ENCODE measurements around the gene GNG12. TPM values are rescaled to one million over a fixed set of nuclear protein-coding genes. Genes with fewer than 3 reads are reported as not detected.

Gene GNG12
- total RNA-seq, 1 donor = 455 TPM

DNA sequence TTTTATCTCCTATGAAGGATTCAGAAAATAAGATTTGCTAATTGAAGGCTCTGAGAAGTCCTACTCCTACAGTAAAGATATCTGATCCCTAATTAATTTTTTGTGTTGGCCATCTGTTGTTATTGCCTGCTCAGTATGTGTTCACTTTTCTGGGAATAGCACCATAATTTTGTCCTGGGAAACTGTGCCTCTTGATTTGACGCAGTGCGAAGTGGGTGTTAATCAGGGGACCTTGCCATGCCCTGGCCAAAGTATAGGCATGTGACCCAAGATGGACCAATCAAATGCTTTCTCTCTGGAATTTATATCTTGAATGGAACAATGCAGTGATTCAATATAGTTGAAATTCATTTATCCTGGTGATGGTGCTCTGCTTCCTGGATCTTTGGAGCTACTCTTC lies 30.4 kb upstream of the GNG12 start:
- DNase-seq (ENCODE audit: low read depth) = no peak
- TF ChIP-seq, protein P1, sequence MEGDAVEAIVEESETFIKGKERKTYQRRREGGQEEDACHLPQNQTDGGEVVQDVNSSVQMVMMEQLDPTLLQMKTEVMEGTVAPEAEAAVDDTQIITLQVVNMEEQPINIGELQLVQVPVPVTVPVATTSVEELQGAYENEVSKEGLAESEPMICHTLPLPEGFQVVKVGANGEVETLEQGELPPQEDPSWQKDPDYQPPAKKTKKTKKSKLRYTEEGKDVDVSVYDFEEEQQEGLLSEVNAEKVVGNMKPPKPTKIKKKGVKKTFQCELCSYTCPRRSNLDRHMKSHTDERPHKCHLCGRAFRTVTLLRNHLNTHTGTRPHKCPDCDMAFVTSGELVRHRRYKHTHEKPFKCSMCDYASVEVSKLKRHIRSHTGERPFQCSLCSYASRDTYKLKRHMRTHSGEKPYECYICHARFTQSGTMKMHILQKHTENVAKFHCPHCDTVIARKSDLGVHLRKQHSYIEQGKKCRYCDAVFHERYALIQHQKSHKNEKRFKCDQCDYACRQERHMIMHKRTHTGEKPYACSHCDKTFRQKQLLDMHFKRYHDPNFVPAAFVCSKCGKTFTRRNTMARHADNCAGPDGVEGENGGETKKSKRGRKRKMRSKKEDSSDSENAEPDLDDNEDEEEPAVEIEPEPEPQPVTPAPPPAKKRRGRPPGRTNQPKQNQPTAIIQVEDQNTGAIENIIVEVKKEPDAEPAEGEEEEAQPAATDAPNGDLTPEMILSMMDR (IDR thresholded peaks at IDR 0.05; ENCODE audit: insufficient read depth, low read length) = no peak

DNA sequence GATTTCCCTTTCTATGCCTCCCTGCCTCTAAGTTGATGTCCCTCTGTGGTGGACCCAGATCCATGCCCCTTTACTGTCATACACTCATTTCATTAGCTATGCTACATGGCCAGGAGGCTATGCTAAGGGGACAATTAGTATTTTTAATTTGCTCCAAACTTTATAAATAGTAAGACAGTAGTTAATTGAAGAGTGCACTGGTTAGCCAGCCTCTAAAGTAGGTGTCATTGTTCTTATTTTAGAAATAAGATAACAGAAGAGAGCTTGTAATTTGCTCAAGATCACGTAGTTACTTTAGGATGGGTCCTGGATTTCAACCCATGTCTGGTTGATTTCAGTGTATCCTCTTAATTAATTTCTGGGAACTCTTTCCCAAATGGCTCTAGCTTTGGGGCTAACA lies 29.4 kb upstream of the GNG12 start:
- H3K4me3 ChIP-seq (ENCODE audit: low read depth, low read length) = no peak overlapping the region
- no peak for DNase-seq (ENCODE audit: low read depth)
- TF ChIP-seq, protein P1 (IDR thresholded peaks at IDR 0.05; ENCODE audit: insufficient read depth, low read length) = no peak

More for the DNA sequence above, 30.4 kb upstream of the GNG12 start:
- no peak overlapping the region for H3K4me3 ChIP-seq (ENCODE audit: low read depth, low read length)

DNA sequence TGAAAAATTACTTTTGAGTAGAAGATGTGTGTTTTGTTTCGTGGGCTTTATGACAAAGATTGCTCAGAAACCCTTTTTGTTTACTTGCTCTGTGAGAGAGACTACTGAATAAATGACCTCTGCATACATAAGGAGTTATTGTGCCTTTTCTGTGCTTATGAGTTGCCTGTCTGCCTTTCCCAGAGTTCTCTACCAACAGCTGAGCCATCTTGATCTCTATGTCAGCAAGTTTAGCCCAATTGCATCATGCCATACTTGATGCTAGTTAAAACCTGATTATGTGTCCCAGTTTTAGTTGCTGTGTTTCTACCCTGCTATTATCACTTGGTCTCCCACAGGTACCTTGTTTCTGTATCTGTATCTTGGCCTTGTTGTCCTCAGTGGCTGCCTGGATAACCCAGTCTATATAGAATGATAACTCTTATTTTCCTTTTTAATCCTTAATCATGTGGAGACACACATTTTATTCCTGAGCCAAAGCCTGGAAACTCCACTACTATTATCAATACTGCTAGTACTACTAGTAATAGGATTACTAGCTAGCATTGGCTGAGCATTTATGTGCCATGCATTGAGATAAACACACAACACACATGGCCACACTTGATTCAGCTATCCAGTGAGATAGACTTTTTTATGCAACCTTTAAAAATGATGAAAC lies 28.7 kb upstream of the GNG12 start:
- no peak for DNase-seq (ENCODE audit: low read depth)
- TF ChIP-seq, protein P1 (IDR thresholded peaks at IDR 0.05; ENCODE audit: insufficient read depth, low read length) = no peak
- no peak overlapping the region for H3K4me3 ChIP-seq (ENCODE audit: low read depth, low read length)

DNA sequence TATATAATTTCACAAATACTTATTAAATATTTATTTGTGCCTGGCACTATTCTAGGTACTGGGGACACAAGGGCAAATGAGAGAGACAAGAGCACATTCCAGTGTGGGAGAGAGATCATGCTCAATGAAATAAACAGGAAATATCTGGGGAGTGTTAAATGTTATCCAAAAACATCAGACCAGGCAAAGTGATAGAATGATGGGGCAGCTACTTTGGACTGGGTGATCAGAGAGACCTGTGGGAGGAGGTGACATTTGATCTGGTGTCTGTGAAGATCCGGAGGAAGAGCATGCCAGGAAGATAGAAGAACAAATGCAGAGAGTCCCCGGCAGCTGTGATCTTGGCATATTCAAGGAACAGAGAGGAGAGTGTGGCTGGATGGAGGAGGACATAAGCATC lies 27.5 kb upstream of the GNG12 start:
- no peak overlapping the region for H3K4me3 ChIP-seq (ENCODE audit: low read depth, low read length)
- TF ChIP-seq, protein P1 (IDR thresholded peaks at IDR 0.05; ENCODE audit: insufficient read depth, low read length) = no peak

DNA sequence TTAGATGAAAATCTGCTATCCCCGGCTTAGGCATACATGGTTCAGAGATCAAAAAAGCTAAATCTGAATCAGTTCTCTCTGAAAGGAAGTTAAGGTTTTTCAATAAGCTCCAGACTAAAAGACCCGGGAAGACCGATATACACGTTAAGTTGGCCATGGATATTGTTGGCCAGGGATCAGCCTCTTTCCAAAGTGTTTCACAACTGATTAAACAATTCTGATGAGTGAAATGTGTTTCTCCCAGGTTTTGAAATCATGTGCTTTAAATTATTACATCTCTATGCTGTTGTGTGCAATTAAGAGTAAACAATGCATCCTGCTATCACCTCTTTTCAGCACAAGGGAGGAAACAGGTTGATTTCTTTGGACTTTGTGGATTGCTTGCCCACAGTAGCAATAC lies 23.7 kb upstream of the GNG12 start:
- TF ChIP-seq, protein P1 (IDR thresholded peaks at IDR 0.05; ENCODE audit: insufficient read depth, low read length) = no peak
- no peak for DNase-seq (ENCODE audit: low read depth)
- no peak overlapping the region for H3K4me3 ChIP-seq (ENCODE audit: low read depth, low read length)

More for the DNA sequence above, 27.5 kb upstream of the GNG12 start:
- no peak for DNase-seq (ENCODE audit: low read depth)

DNA sequence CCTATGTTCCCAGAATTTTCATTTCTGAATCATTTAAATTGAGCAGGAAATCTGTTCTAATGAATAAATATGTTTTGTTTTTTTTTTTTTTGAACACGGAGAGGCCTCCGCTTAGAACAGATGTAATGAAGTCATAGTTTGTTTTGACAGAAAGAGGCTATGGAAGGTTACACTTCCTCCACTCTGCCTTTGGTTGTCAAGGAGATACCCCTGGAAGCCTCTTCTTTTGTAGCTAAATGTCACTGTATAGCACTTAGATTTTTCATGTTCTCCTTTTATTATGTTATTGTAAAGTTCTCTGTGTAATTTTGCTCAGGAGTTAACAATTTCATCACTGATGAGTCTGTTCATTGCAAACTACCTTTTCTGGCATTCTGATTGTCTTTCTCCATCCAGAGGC lies 22.7 kb upstream of the GNG12 start:
- TF ChIP-seq, protein P1 (IDR thresholded peaks at IDR 0.05; ENCODE audit: insufficient read depth, low read length) = no peak
- DNase-seq (ENCODE audit: low read depth) = no peak
- H3K4me3 ChIP-seq (ENCODE audit: low read depth, low read length) = no peak overlapping the region

DNA sequence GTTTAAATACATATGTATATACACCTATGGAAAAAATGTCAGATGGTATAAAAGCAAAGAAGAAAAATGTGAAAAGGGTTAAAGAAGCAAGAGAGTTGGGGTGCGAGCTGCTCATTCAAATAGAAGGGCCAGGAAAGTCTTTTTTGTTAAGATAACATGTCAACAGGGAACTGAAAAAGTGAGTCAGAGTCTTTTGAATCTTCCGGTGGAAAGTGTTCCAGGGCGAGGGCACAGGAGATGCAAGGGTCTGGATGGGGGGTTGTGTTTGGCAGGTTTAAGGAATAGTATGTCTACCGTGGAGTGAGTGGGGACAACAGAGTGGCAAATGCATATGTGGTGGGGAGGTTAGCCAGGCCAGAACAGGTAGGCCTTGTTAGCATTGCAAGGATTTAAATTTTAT lies 22.2 kb upstream of the GNG12 start:
- DNase-seq (ENCODE audit: low read depth) = no peak
- H3K4me3 ChIP-seq (ENCODE audit: low read depth, low read length) = no peak overlapping the region
- TF ChIP-seq, protein P1 (IDR thresholded peaks at IDR 0.05; ENCODE audit: insufficient read depth, low read length) = no peak

Data from fibroblast of the aortic adventitia (primary cell).